Upper lobe of left lung (tissue), 4 donors: ENCODE data around the gene TMEM18.

Source experiments
- CTCF ChIP-seq, 6 experiments: fragments of 450-650 bp in 4 of 6; fragments of 200-600 bp in 2 of 6; sonication (generic) in 2 of 6; IDR thresholded peaks; one replicate each; pipeline ENCODE4 v1.5.1; 2016 to 2019; ENCODE audit warnings: antibody characterized with exemption in 6 of 6
- EP300 ChIP-seq, 4 donors: sonication (generic); formaldehyde crosslinking; IDR thresholded peaks; one replicate each; pipeline ENCODE4 v1.5.1; 2017; ENCODE audit warnings: antibody characterized with exemption in 4 of 4, control low read depth in 2 of 4
- POLR2A ChIP-seq, 4 donors: fragments of 450-650 bp; IDR thresholded peaks; one replicate each; pipeline ENCODE4 v1.5.1; 2016 to 2017; ENCODE audit warnings: antibody characterized with exemption in 4 of 4, mild to moderate bottlenecking in 2 of 4
- POLR2AphosphoS5 ChIP-seq, 2 donors: sonication (generic); formaldehyde crosslinking; IDR thresholded peaks; one replicate each; pipeline ENCODE4 v1.5.1; 2017; ENCODE audit warnings: antibody characterized with exemption in 2 of 2

- TF ChIP-seq POLR2A (IDR thresholded peaks at IDR 0.05), result no peak
- no peak for TF ChIP-seq CTCF (IDR thresholded peaks at IDR 0.05)
- TF ChIP-seq POLR2AphosphoS5 (IDR thresholded peaks at IDR 0.05), result no peak
- no peak for TF ChIP-seq EP300 (IDR thresholded peaks at IDR 0.05)
Measured at GRCh38 chr2:618422-618990, 58.7 kb downstream of the TMEM18 start.
